ENCODE measurements around the gene FAM9B. TPM values are rescaled to one million over a fixed set of nuclear protein-coding genes. Genes with fewer than 3 reads are reported as not detected.

Gene FAM9B
- total RNA-seq (not detected in 2 replicates), polyA plus RNA-seq (not detected in 2 replicates), polyA minus RNA-seq (ENCODE audit: low replicate concordance) (not detected in 2 replicates)
- polyA plus RNA-seq (2012): not detected in 2 replicates

- TF ChIP-seq, protein P1, sequence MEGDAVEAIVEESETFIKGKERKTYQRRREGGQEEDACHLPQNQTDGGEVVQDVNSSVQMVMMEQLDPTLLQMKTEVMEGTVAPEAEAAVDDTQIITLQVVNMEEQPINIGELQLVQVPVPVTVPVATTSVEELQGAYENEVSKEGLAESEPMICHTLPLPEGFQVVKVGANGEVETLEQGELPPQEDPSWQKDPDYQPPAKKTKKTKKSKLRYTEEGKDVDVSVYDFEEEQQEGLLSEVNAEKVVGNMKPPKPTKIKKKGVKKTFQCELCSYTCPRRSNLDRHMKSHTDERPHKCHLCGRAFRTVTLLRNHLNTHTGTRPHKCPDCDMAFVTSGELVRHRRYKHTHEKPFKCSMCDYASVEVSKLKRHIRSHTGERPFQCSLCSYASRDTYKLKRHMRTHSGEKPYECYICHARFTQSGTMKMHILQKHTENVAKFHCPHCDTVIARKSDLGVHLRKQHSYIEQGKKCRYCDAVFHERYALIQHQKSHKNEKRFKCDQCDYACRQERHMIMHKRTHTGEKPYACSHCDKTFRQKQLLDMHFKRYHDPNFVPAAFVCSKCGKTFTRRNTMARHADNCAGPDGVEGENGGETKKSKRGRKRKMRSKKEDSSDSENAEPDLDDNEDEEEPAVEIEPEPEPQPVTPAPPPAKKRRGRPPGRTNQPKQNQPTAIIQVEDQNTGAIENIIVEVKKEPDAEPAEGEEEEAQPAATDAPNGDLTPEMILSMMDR (conservative IDR thresholded peaks at IDR 0.05 in 1 of 2, IDR thresholded peaks at IDR 0.05 in 1 of 2; ENCODE audit: low read depth in 1 of 2, low read length in 2 of 2): no peak
- no peak for TF ChIP-seq EZH2 (IDR thresholded peaks at IDR 0.05; ENCODE audit: low read length, missing control alignments)
- H3K4me3 ChIP-seq (replicated peaks in 1 of 4; ENCODE audit: control extremely low read depth in 1 of 4, insufficient read depth in 1 of 4, low read depth in 3 of 4, low read length in 4 of 4): no peak within 1 kb of the TSS
- H3K9me3 ChIP-seq (ENCODE audit: control insufficient read depth, insufficient read depth, low read depth, low read length): no peaks in the 10 kb centered on the region
- no peaks in the 10 kb centered on the region for H4K20me1 ChIP-seq (ENCODE audit: control insufficient read depth, extremely low read depth, insufficient read depth, low read length)
- no peaks in the 10 kb centered on the region for H3K79me2 ChIP-seq (ENCODE audit: control insufficient read depth, insufficient read depth, low read length)
- H3K27me3 ChIP-seq (ENCODE audit: control insufficient read depth, insufficient read depth, low read length): no peaks in the 10 kb centered on the region
- no peak within 1 kb of the TSS for H3K27ac ChIP-seq (ENCODE audit: insufficient read depth, low read length)
- no peak for DNase-seq (ENCODE audit: low read depth in 2 of 2)
- no peak within 1 kb of the TSS for H3K4me2 ChIP-seq (ENCODE audit: extremely low read depth, insufficient read depth, low read length)
- no peaks in the 10 kb centered on the region for H3K36me3 ChIP-seq (ENCODE audit: control insufficient read depth, insufficient read depth, low read length)
- H3K4me1 ChIP-seq (ENCODE audit: control insufficient read depth, extremely low read depth, insufficient read depth, low read length): no peaks in the 10 kb centered on the region
- H3K9ac ChIP-seq (ENCODE audit: insufficient read depth, low read length): no peak within 1 kb of the TSS
- no peak within 1 kb of the TSS for H2AFZ ChIP-seq (ENCODE audit: low read length)
These were observed at the start of gene FAM9B for GRCh38 chrX:9033989-9034388. TSS of gene FAM9B (minus strand) at chrX:9034127. CDS start at chrX:9032986, 1,141 bp downstream.

GRCh38 chrX:9081271-9081670 is 47.3 kb upstream of the FAM9B start:
- no peaks in the 10 kb centered on the region for H3K36me3 ChIP-seq (ENCODE audit: control insufficient read depth, insufficient read depth, low read length)
- no peak overlapping the region for H3K27ac ChIP-seq (ENCODE audit: insufficient read depth, low read length)
- no peaks in the 10 kb centered on the region for H3K9me3 ChIP-seq (ENCODE audit: control insufficient read depth, insufficient read depth, low read depth, low read length)
- H3K9ac ChIP-seq (ENCODE audit: insufficient read depth, low read length): no peak overlapping the region
- H3K4me2 ChIP-seq (ENCODE audit: extremely low read depth, insufficient read depth, low read length): no peak overlapping the region
- no peaks in the 10 kb centered on the region for H3K4me1 ChIP-seq (ENCODE audit: control insufficient read depth, extremely low read depth, insufficient read depth, low read length)
- H4K20me1 ChIP-seq (ENCODE audit: control insufficient read depth, extremely low read depth, insufficient read depth, low read length): no peaks in the 10 kb centered on the region
- H3K4me3 ChIP-seq (replicated peaks in 1 of 4; ENCODE audit: control extremely low read depth in 1 of 4, insufficient read depth in 1 of 4, low read depth in 3 of 4, low read length in 4 of 4): no peak overlapping the region
- TF ChIP-seq, protein P1 (conservative IDR thresholded peaks at IDR 0.05 in 1 of 2, IDR thresholded peaks at IDR 0.05 in 1 of 2; ENCODE audit: low read depth in 1 of 2, low read length in 2 of 2): no peak
- TF ChIP-seq EZH2 (IDR thresholded peaks at IDR 0.05; ENCODE audit: low read length, missing control alignments): no peak
- no peaks in the 10 kb centered on the region for H3K79me2 ChIP-seq (ENCODE audit: control insufficient read depth, insufficient read depth, low read length)
- no peaks in the 10 kb centered on the region for H3K27me3 ChIP-seq (ENCODE audit: control insufficient read depth, insufficient read depth, low read length)
- DNase-seq (ENCODE audit: low read depth in 2 of 2): no peak
- no peak overlapping the region for H2AFZ ChIP-seq (ENCODE audit: low read length)

DNA sequence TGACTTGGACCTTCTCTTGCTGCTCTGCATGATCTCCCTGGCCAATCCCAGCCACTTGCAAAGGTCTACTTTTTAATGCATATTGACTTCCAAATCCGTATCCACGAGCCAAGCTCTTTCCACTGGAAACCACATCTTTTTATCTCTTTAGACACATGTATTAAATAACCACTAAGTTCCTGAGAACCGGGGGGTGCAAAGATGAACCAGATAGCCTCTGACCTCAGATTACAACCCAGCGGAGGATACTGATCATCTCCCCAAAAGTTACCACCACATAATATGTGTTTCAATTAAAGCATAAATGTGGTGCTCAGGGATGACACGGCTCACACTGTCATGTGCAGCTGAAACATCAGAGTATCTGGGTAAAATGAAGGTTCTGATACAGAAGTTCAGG is 40.4 kb upstream of the FAM9B start:
- H3K4me3 ChIP-seq (replicated peaks in 1 of 4; ENCODE audit: control extremely low read depth in 1 of 4, insufficient read depth in 1 of 4, low read depth in 3 of 4, low read length in 4 of 4): no peak overlapping the region
- H3K4me1 ChIP-seq (ENCODE audit: control insufficient read depth, extremely low read depth, insufficient read depth, low read length): no peaks in the 10 kb centered on the region
- no peak for DNase-seq (ENCODE audit: low read depth in 2 of 2)
- H3K27ac ChIP-seq (ENCODE audit: insufficient read depth, low read length): no peak overlapping the region
- H4K20me1 ChIP-seq (ENCODE audit: control insufficient read depth, extremely low read depth, insufficient read depth, low read length): no peaks in the 10 kb centered on the region
- no peaks in the 10 kb centered on the region for H3K36me3 ChIP-seq (ENCODE audit: control insufficient read depth, insufficient read depth, low read length)
- H2AFZ ChIP-seq (ENCODE audit: low read length): no peak overlapping the region
- no peaks in the 10 kb centered on the region for H3K27me3 ChIP-seq (ENCODE audit: control insufficient read depth, insufficient read depth, low read length)
- H3K79me2 ChIP-seq (ENCODE audit: control insufficient read depth, insufficient read depth, low read length): no peaks in the 10 kb centered on the region
- H3K9me3 ChIP-seq (ENCODE audit: control insufficient read depth, insufficient read depth, low read depth, low read length): no peaks in the 10 kb centered on the region
- H3K4me2 ChIP-seq (ENCODE audit: extremely low read depth, insufficient read depth, low read length): no peak overlapping the region
- no peak overlapping the region for H3K9ac ChIP-seq (ENCODE audit: insufficient read depth, low read length)
- no peak for TF ChIP-seq EZH2 (IDR thresholded peaks at IDR 0.05; ENCODE audit: low read length, missing control alignments)
- TF ChIP-seq, protein P1 (conservative IDR thresholded peaks at IDR 0.05 in 1 of 2, IDR thresholded peaks at IDR 0.05 in 1 of 2; ENCODE audit: low read depth in 1 of 2, low read length in 2 of 2): no peak

Data from fibroblast of lung (primary cell).